HUES6 (cell line): ENCODE data around the gene CDK12.
"Not testable (repeated sequence)": the region's sequence is repeated elsewhere in the genome, so short reads cannot be mapped to it uniquely, and the experiment has no call there.

Source experiments
- H3K27ac ChIP-seq: 2 replicates; pipeline ENCODE4 v1.7.0; 2013; ENCODE audit warnings: low read depth, mild to moderate bottlenecking, low read length, inconsistent platforms
- H3K27me3 ChIP-seq: 2 replicates; pipeline ENCODE4 v1.6.1; 2013; ENCODE audit warnings: low read length; ENCODE audit not compliant: control insufficient read depth, insufficient read depth
- H3K36me3 ChIP-seq: 2 replicates; pipeline ENCODE4 v1.6.1; 2013; ENCODE audit warnings: low read length; ENCODE audit not compliant: control insufficient read depth, insufficient read depth
- H3K4me1 ChIP-seq: 2 replicates; pipeline ENCODE4 v1.6.1; 2013; ENCODE audit warnings: low read length; ENCODE audit not compliant: control insufficient read depth, insufficient read depth
- H3K4me3 ChIP-seq: 2 replicates; pipeline ENCODE4 v1.5.1; 2013; ENCODE audit warnings: low read depth, low read length
- H3K9ac ChIP-seq: one replicate; pipeline ENCODE4 v1.6.1; 2013; ENCODE audit warnings: mild to moderate bottlenecking, low read length
- H3K9me3 ChIP-seq: 2 replicates; pipeline ENCODE4 v1.6.1; 2013; ENCODE audit warnings: low read depth, low read length; ENCODE audit not compliant: control insufficient read depth, insufficient read depth

Gene CDK12

DNA sequence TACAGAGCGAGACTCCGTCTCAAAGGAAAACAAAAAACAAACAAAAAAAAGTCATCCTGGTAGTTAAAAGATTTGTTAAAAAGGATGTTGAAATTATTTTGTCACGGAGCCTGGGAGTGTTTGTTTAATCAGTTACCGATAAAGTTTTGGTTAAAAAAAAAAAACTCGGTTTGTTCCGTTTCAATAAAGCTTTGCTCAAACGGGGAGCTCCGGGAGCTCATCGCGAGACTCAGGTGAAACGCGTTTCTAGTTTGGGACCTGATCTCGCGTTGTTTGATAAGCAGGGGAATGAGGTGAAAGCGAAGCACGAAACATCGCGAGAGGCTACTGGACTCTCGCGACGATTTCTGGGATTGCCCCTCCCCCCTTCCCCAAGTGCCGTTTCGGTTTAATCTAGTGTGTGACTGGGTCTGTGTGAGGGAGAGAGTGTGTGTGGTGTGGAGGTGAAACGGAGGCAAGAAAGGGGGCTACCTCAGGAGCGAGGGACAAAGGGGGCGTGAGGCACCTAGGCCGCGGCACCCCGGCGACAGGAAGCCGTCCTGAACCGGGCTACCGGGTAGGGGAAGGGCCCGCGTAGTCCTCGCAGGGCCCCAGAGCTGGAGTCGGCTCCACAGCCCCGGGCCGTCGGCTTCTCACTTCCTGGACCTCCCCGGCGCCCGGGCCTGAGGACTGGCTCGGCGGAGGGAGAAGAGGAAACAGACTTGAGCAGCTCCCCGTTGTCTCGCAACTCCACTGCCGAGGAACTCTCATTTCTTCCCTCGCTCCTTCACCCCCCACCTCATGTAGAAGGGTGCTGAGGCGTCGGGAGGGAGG lies at the start of gene CDK12:
Gene CDK12, plus strand, starts transcription at position 374 of the 813 bp plus-strand sequence. CDS start 586 bp downstream, outside the sequence.
- H3K27me3 ChIP-seq: no peaks in the 10 kb centered on the region
- H3K27ac ChIP-seq: peak within 1 kb of the TSS; percentile 95
- peak within 1 kb of the TSS; percentile 90 for H3K4me3 ChIP-seq
- H3K9me3 ChIP-seq: no peaks in the 10 kb centered on the region
- H3K9ac ChIP-seq: peak within 1 kb of the TSS; percentile 99
- 0 out of 2 replicates have a peak, but pooled peaks cover 5% of the 10 kb centered on the region for H3K4me1 ChIP-seq
- no peaks in the 10 kb centered on the region for H3K36me3 ChIP-seq

DNA sequence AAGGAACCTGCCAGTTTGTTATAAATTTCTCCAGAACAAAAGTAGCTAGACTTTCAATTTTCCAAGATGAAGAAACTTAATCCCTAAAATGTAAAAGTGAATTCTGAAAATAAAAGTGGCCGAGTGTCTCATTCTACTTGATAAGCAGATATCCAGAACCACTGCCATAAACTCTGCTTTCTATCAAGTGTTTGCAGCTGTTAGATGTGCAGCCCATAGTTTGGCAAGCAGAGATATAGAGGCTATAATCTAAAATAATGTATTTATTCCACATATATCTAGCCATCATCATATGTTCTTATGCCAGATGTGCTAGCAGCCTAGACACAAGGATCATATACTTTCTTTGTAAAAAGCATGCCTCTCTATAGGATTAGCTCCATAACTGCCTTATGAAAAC lies 45.1 kb upstream of the CDK12 start:
- Histone ChIP-seq H3K9ac (no peak overlapping the region), H3K4me1 (no peaks in the 10 kb centered on the region), H3K9me3 (no peaks in the 10 kb centered on the region), H3K27ac (no peak overlapping the region), H3K36me3 (peaks cover 77% of the 10 kb centered on the region), H3K27me3 (no peaks in the 10 kb centered on the region), H3K4me3 (no peak overlapping the region)

DNA sequence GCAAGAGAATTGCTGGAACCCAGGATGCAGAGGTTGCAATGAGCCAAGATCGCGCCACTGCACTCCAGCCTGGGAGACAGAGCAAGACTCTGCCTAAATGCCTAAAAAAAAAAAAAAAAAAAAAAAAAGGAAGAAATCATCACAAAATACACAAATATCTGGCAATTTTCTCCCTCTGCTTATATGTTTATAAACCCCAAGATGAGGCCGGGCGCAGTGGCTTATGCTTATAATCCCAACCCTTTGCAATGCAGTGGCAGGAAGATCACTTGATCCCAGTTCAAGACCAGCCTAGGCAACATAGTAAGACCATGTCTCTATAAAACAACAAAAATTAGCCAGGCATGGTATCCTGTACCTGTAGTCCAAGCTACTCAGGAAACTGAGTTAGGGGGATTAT lies 31.7 kb upstream of the CDK12 start:
- Histone ChIP-seq H3K4me1 (no peaks in the 10 kb centered on the region), H3K36me3 (peaks cover 88% of the 10 kb centered on the region)

DNA sequence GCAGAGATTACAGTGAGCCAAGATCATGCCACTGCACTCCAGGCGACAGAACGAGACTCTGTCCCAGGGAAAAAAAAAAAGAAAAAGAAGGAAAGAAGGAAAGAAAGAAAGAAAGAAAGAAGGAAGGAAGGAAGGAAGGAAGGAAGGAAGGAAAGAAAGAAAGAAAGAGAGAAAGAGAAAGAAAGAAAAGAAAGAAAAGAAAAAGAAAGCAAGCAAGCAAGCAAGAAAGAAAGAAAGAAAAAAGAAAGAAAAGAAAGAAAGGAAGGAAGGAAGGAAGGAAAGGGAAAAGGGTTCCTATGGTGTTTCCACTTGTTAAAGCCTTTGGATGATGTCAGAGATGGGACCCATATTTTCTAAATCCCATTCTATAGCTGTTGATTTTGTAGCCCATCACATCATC lies 21.4 kb upstream of the CDK12 start:
- H3K9me3 ChIP-seq, H3K4me3 ChIP-seq, H3K27ac ChIP-seq, H3K27me3 ChIP-seq, H3K4me1 ChIP-seq, H3K9ac ChIP-seq: not testable (repeated sequence)
- H3K36me3 ChIP-seq: peaks cover 74% of the 10 kb centered on the region

More for the DNA sequence above, 31.7 kb upstream of the CDK12 start:
- Histone ChIP-seq H3K27me3 (no peaks in the 10 kb centered on the region), H3K9me3 (no peaks in the 10 kb centered on the region), H3K9ac (no peak overlapping the region), H3K27ac (no peak overlapping the region), H3K4me3 (no peak overlapping the region)

DNA sequence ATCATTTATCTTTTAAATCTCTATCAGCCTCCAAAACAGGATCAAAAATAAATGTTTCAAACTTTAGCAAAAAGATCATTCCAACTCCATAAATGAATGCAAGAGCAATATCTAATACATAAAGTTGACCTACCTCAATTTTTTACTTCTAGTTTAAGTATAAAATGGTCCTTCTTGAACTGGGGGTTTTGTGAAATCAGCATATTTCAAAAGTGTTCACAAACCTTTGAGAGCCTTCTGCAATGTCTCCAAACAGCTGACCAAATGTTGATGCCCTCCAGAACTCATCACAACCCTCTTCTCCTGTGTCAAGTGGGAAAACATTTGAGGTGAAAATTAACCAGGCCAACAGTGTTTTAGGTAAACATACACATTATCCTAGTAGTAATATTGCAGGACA lies 18.0 kb upstream of the CDK12 start:
- Histone ChIP-seq H3K4me1 (no peaks in the 10 kb centered on the region), H3K9ac (no peak overlapping the region), H3K27me3 (no peaks in the 10 kb centered on the region), H3K36me3 (peaks cover 83% of the 10 kb centered on the region), H3K27ac (no peak overlapping the region), H3K4me3 (no peak overlapping the region), H3K9me3 (no peaks in the 10 kb centered on the region)

DNA sequence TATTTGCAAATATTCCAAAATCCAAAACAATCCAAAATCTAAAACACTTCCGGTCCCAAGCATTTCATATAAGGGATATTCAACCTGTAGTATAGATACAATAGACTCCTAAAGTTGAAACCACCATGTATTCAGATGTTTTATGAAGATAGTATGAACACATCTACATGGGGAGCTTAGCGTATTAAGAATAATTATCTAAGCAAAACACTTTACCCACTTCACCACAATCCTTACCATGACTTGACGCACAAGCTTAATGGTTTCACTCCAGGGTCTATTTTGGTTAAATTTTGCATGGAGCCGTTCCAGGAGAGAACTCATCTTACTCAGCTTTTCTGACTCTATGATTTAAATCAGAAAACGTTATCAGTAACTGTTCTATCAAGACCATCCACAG lies 13.7 kb upstream of the CDK12 start:
- Histone ChIP-seq H3K9me3 (no peaks in the 10 kb centered on the region), H3K27me3 (no peaks in the 10 kb centered on the region), H3K9ac (no peak overlapping the region), H3K27ac (no peak overlapping the region), H3K4me3 (no peak overlapping the region), H3K36me3 (peaks cover 49% of the 10 kb centered on the region), H3K4me1 (no peaks in the 10 kb centered on the region; the same call in 1 of the 2 replicates)

DNA sequence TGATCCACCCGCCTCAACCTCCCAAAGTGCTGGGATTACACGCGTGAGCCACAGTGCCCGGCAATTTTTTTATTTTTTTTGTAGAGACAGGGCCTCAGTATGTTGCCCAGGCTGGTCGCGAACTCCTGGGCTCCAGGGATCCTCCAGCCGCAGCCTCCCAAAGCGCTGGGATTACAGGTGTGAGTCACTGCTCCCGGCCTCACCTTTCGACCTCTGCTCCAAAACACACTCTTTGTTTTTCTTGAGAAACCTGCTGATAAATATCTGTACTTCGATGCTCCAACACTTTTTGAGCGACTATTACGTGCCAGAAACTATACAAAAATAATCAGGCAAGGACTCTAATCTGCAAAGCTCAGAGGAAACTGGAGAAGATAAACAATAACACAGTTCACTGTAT lies 11.2 kb upstream of the CDK12 start:
- Histone ChIP-seq H3K36me3 (peaks cover 31% of the 10 kb centered on the region), H3K9me3 (no peaks in the 10 kb centered on the region), H3K27ac (peak overlapping the region; percentile 89; the same call in 1 of the 2 replicates), H3K27me3 (no peaks in the 10 kb centered on the region), H3K4me3 (peak overlapping the region; percentile 92), H3K4me1 (no peaks in the 10 kb centered on the region; the same call in 1 of the 2 replicates), H3K9ac (peak overlapping the region; percentile 99)

DNA sequence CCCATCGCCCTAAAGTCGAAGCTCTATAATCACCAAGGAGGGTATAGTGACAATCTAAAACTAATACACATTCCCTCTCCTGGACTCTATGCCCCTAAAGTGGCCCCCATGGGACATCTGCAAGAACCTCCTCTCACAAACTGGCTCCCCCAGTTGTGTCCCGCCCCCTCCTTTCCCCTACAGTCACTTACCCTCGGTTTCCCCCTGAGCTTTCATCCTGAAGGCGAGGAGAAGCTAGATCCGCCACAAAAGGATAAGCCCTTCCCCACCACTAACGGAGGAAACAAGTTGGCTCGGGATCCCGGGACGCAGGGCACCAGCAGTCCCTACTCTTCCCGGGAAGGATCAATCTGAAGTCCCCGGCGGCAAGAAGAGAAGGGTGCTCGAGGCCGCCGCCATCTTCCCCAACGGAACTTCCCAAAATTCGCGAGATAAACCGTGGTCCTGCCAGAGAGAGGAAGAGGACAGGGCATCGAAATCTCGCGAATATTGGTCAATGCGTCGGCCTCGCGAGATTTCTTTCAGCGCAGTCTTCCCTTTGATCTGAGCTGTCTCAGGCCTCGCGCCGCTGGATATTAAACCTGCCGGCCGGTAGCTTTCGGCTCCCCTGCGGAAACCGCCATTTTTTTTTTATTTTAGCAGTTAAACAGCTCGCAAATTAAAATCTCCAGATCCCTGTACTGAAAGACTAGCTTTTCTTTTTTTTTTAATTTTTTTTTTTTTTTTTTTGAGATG lies 10.3 kb upstream of the CDK12 start, which contains the start of gene MED1:
Gene MED1, minus strand, starts transcription at position 417 of the 735 bp plus-strand sequence. Its CDS starts 201 bp downstream, at position 216.
- H3K9ac ChIP-seq: peak within 1 kb of the TSS; percentile 99
- no peaks in the 10 kb centered on the region for H3K9me3 ChIP-seq
- H3K27ac ChIP-seq: peak within 1 kb of the TSS; percentile 89
- no peaks in the 10 kb centered on the region for H3K27me3 ChIP-seq
- H3K4me3 ChIP-seq: peak within 1 kb of the TSS; percentile 92
- H3K36me3 ChIP-seq: peaks cover 22% of the 10 kb centered on the region
- H3K4me1 ChIP-seq: no peaks in the 10 kb centered on the region; the same call in 1 of the 2 replicates

DNA sequence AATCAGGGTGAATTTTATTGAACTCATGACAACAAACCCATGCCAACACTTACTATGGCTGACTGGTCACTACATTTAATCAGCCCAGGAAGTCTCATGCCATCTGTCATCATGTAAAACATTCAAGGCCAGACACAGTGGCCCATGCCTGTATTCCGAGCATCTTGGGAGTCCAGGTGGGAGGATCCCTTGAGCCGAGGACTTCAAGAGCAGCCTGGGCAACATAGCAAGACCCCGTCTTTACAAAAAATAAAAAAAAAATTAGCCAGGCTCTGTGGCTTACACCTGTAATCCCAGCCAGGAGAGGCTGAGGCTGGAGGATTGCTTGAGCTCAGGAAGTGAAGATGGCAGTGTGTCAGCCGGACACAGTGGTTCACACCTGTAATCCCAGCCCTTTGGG lies 5.4 kb upstream of the CDK12 start:
- Histone ChIP-seq H3K36me3 (no peaks in the 10 kb centered on the region), H3K4me3 (no peak overlapping the region)

DNA sequence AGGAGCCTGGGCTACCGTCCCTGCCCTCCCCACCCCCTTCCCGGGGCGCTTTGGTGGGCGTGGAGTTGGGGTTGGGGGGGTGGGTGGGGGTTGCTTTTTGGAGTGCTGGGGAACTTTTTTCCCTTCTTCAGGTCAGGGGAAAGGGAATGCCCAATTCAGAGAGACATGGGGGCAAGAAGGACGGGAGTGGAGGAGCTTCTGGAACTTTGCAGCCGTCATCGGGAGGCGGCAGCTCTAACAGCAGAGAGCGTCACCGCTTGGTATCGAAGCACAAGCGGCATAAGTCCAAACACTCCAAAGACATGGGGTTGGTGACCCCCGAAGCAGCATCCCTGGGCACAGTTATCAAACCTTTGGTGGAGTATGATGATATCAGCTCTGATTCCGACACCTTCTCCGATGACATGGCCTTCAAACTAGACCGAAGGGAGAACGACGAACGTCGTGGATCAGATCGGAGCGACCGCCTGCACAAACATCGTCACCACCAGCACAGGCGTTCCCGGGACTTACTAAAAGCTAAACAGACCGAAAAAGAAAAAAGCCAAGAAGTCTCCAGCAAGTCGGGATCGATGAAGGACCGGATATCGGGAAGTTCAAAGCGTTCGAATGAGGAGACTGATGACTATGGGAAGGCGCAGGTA lies 762 bp downstream of the CDK12 start:
- peak overlapping the region; percentile 99 for H3K9ac ChIP-seq
- H3K9me3 ChIP-seq: no peaks in the 10 kb centered on the region
- H3K4me3 ChIP-seq: peak overlapping the region; percentile 90
- no peaks in the 10 kb centered on the region for H3K27me3 ChIP-seq
- peaks cover 3% of the 10 kb centered on the region; the same call in 1 of the 2 replicates for H3K36me3 ChIP-seq
- H3K27ac ChIP-seq: peak overlapping the region; percentile 95
- H3K4me1 ChIP-seq: 0 out of 2 replicates have a peak, but pooled peaks cover 5% of the 10 kb centered on the region

More for the DNA sequence above, 5.4 kb upstream of the CDK12 start:
- Histone ChIP-seq H3K27ac (no peak overlapping the region), H3K4me1 (no peaks in the 10 kb centered on the region), H3K9ac (no peak overlapping the region), H3K9me3 (no peaks in the 10 kb centered on the region), H3K27me3 (no peaks in the 10 kb centered on the region)
